ENCODE results near the gene MVB12A. TPM values are rescaled to one million over a fixed set of nuclear protein-coding genes. Genes with fewer than 3 reads are reported as not detected.
A peak's percentile ranks its signal among the peaks of the same experiment; 100 is the strongest.

MVB12A gene
- polyA plus RNA-seq, 3 donors, result 43.2 to 47.8 (median 43.7) TPM

GRCh38 chr19:17404015-17404414 lies 15.8 kb upstream of the MVB12A start:
- Histone ChIP-seq H3K27ac (ENCODE audit: low read depth in 1 of 2, low read length in 2 of 2) (peak overlapping the region in 1 of 2 donors; percentile 92), H3K27me3 (ENCODE audit: control insufficient read depth in 2 of 2, insufficient read depth in 2 of 2, low read length in 2 of 2) (no peaks in the 10 kb centered on the region), H3K4me3 (replicated peaks in 1 of 3; ENCODE audit: low read depth in 2 of 3, low read length in 3 of 3) (peak overlapping the region; percentile 67 to 93 (median 67)), H3K79me2 (ENCODE audit: insufficient read depth, low read length) (peaks cover 65% of the 10 kb centered on the region), H4K20me1 (ENCODE audit: insufficient read depth, low read length) (peaks cover 31% of the 10 kb centered on the region), H3K9ac (ENCODE audit: insufficient read depth, low read length, poor library complexity, severe bottlenecking) (peak overlapping the region; percentile 85), H3K36me3 (replicated peaks in 1 of 2; ENCODE audit: control insufficient read depth in 1 of 2, insufficient read depth in 2 of 2, low read length in 2 of 2) (peaks cover 16 to 28% of the 10 kb centered on the region in 2 donors), H3K4me2 (replicated peaks; ENCODE audit: extremely low read depth, low read length, poor library complexity, severe bottlenecking) (peak overlapping the region; percentile 98), H3K4me1 (ENCODE audit: control insufficient read depth in 1 of 2, insufficient read depth in 2 of 2, low read length in 2 of 2) (peaks cover 39 to 50% of the 10 kb centered on the region in 2 donors), H3K9me3 (replicated peaks in 1 of 2; ENCODE audit: control insufficient read depth in 1 of 2, insufficient read depth in 1 of 2, low read length in 2 of 2) (no peaks in the 10 kb centered on the region), H2AFZ (ENCODE audit: insufficient read depth, low read depth, low read length, poor library complexity, severe bottlenecking) (no peak overlapping the region)
- Mint-ChIP-seq H3K36me3 (peaks cover 19 to 41% of the 10 kb centered on the region in 2 donors), H3K27ac (peak overlapping the region; percentile 50 to 96 (median 87)), H3K27me3 (ENCODE audit: low read depth in 3 of 3) (peaks cover 0 to 1% (median 0%) of the 10 kb centered on the region in 3 donors), H3K9me3 (peaks cover 0 to 3% (median 0%) of the 10 kb centered on the region in 7 donors), H3K4me1 (peaks cover 44% of the 10 kb centered on the region), H3K4me3 (peak overlapping the region; percentile 90 to 94)
- WGBS (ENCODE audit: insufficient coverage), result 21% methylated on average over 5 of the region's 6 CpGs
- intact Hi-C loops (cut with micrococcal nuclease), result loop anchor here in 1 of 2 donors (2.0 kb wide), 1 partner anchor 15 kb away; no protein-coding TSS in a partner anchor
- TF ChIP-seq, protein P1, sequence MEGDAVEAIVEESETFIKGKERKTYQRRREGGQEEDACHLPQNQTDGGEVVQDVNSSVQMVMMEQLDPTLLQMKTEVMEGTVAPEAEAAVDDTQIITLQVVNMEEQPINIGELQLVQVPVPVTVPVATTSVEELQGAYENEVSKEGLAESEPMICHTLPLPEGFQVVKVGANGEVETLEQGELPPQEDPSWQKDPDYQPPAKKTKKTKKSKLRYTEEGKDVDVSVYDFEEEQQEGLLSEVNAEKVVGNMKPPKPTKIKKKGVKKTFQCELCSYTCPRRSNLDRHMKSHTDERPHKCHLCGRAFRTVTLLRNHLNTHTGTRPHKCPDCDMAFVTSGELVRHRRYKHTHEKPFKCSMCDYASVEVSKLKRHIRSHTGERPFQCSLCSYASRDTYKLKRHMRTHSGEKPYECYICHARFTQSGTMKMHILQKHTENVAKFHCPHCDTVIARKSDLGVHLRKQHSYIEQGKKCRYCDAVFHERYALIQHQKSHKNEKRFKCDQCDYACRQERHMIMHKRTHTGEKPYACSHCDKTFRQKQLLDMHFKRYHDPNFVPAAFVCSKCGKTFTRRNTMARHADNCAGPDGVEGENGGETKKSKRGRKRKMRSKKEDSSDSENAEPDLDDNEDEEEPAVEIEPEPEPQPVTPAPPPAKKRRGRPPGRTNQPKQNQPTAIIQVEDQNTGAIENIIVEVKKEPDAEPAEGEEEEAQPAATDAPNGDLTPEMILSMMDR (IDR thresholded peaks at IDR 0.05), result no peak
- DNase-seq, result no peak

GRCh38 chr19:17404621-17405249 lies 15.1 kb upstream of the MVB12A start:
- Histone ChIP-seq H3K4me2 (replicated peaks; ENCODE audit: extremely low read depth, low read length, poor library complexity, severe bottlenecking) (peak overlapping the region; percentile 98), H3K27ac (ENCODE audit: low read depth in 1 of 2, low read length in 2 of 2) (peak overlapping the region; percentile 65 to 92), H3K27me3 (ENCODE audit: control insufficient read depth in 2 of 2, insufficient read depth in 2 of 2, low read length in 2 of 2) (no peaks in the 10 kb centered on the region), H3K4me3 (replicated peaks in 1 of 3; ENCODE audit: low read depth in 2 of 3, low read length in 3 of 3) (peak overlapping the region; percentile 67 to 93 (median 67)), H4K20me1 (ENCODE audit: insufficient read depth, low read length) (peaks cover 31% of the 10 kb centered on the region), H3K9ac (ENCODE audit: insufficient read depth, low read length, poor library complexity, severe bottlenecking) (peak overlapping the region; percentile 85), H3K9me3 (replicated peaks in 1 of 2; ENCODE audit: control insufficient read depth in 1 of 2, insufficient read depth in 1 of 2, low read length in 2 of 2) (no peaks in the 10 kb centered on the region), H3K36me3 (replicated peaks in 1 of 2; ENCODE audit: control insufficient read depth in 1 of 2, insufficient read depth in 2 of 2, low read length in 2 of 2) (peaks cover 15 to 27% of the 10 kb centered on the region in 2 donors), H2AFZ (ENCODE audit: insufficient read depth, low read depth, low read length, poor library complexity, severe bottlenecking) (peak overlapping the region; percentile 88), H3K4me1 (ENCODE audit: control insufficient read depth in 1 of 2, insufficient read depth in 2 of 2, low read length in 2 of 2) (peaks cover 39 to 50% of the 10 kb centered on the region in 2 donors), H3K79me2 (ENCODE audit: insufficient read depth, low read length) (peaks cover 72% of the 10 kb centered on the region)
- intact Hi-C loops (cut with micrococcal nuclease), result loop anchor here in 1 of 2 donors (2.0 kb wide), 1 partner anchor 14 kb away; no protein-coding TSS in a partner anchor
- Mint-ChIP-seq H3K27ac (peak overlapping the region; percentile 93 to 96 (median 96)), H3K4me3 (peak overlapping the region; percentile 90 to 94), H3K27me3 (ENCODE audit: low read depth in 3 of 3) (peaks cover 0 to 1% (median 0%) of the 10 kb centered on the region in 3 donors), H3K9me3 (peaks cover 0 to 3% (median 0%) of the 10 kb centered on the region in 7 donors), H3K4me1 (peaks cover 46% of the 10 kb centered on the region), H3K36me3 (peaks cover 19 to 38% of the 10 kb centered on the region in 2 donors)
- DNase-seq, result no peak
- 35% methylated on average over 2 of the region's 7 CpGs for WGBS (ENCODE audit: insufficient coverage)
- TF ChIP-seq, protein P1 (IDR thresholded peaks at IDR 0.05), result no peak

Measured in CD14-positive monocyte (primary cell).